Measurements from ENCODE around the gene DDX23.
"Not testable (repeated sequence)": the region's sequence is repeated elsewhere in the genome, so short reads cannot be mapped to it uniquely, and the experiment has no call there.

DDX23 gene

DNA sequence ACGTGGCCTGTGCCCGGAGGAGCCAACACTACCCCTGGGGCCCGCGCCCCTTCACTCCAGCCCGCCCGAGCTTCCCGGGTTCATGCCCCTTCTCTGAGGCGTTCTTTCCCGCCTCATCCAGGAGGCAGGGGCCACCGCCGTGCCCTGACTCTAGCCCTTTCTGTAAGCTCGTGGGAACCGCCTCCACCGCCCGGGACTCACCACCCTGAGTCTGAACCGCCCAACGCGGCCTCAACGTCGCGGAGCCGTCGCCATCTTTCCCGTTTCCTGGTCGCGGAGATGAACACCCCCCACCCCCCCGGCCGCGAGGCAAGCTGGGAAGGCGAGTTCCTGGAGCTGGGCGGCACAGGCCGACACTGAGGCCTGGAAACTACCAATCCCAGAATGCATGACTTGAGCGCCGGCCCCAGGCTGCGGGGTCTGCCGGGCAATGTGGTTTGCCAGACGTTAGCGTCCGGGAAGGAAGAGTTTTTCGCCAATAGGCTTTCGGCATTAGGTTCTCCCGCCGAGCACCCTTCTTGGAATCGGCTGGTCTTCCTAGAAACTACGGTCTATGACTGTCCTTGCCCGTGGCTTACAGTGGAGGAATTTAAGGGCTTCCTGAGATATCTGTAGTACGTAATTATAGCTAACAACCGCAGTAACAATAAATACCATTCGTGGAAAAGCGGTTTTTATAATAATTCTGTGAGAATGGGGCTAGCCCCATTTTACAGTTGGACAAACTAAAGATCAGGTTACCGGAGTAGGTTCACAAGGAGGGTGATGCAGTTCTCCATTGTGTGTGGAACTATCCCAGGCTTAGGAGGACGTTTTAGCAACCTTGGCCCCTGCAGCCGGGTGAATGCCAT is at the start of gene DDX23:
Gene DDX23, minus strand, starts transcription at position 281 of the 851 bp plus-strand sequence. CDS start 6,381 bp downstream, outside the sequence.
- DNase-seq: peak; percentile 98

DNA sequence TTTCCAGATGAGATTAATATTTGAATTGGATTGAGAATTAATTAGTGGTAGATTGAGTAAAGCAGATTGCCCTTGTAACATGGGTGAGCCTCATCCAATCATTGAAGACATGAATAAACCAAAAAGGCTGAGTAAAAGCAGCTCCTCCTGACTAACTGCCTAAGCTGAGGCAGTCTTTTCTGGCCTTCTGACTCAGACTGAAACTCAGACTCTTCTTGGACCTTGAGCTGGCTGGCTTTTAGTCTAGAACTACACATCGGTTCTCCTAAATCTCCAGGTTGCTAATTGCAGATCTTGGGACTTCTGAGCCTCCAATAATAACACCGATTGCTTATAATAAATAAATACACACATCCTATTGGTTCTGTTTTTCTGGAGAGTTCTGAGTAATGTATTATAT is 49.3 kb upstream of the DDX23 start:
- DNase-seq: no peak

DNA sequence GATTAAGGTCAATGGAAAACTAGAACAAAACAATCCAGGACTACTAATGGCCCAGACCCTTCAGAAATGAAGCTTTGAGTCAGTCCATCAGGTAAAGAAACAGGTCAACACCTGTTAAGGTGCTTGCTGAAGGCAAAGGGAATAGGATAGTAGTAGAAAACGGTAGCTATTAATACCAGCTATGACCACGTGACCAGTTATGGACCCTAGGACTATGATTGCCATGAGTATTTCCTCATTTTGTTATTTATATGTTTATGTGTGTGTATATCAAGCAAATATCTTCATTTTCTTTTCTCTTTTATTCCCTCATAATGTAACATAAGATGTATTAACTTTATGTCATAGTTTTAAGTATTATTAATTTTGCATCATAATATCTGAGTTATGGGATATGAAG is 47.7 kb upstream of the DDX23 start:
- DNase-seq: no peak

DNA sequence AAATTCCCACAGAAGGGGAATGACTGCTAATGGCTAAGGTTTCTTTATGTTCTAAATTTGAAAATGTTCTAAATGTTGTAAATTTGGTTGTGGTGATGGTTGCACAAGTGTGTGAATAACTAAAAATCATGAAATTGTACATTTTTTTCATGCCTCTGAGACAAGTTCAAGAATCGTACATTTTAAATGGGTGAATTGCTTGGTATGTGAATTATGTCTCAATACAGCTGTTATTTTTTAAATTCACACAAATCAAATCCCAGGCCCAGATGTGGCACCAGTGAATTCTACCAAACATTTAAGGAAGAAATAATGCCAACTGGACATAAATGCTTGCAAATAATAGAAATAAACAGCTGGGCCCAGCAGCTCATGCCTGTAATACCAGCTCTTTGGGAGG is 42.3 kb upstream of the DDX23 start:
- DNase-seq: no peak

DNA sequence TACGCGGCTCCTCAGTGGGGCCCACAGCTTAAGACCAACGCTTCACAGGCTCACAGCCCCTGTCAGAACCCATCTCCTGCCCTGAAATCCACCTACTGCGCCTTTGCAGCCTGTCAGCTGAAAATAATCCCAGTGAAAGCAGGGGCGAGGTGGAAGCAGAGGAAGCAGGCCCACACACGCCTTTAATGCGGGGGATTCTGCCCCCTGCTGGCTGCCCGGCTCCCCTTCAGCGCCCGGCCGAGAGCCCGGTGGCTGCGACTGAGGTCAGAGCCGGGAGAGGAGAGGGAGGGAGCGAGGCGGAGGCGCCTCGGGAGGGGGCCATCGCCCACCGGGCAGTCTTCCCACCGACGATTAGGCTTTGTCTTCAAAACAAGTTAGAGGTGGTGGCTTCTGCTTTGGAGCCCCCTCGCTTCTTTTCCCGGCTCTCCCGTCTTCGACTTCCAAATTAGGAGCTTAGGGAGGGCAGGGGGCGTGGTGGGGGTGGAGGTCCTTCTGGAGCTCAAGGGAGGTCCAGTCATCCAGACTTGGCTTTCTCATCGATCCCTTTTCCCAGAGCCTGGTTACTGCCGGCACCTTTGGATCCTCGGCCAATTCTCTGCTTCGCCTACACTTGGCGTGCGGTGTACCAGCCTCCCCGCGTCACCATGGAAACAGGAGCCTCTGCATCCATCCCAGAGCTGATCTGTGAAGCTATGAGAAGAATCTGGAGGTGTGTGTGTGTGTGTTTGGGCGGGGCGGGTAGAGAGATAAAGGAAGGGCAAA is 38.9 kb upstream of the DDX23 start:
- peak; percentile 67 for DNase-seq

DNA sequence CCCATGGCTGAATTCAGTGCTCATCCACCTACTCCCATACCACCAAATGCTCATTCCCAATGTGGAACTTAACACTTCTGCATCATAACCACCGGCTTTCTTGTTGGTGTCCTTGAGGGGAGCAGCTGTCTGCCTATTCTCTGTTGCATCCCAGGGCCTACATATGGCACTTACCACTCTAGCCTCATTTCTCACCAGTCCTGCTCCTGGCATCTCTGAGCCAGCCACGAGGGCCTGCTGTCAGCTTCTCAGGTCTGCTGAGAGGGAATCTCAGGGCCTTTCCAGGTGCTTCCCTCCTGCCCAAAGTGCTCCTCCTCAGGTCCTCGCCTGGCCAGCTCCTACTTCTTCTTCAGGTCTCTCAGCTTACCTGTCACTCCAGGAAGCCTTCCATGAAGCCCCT is 37.7 kb upstream of the DDX23 start:
- no peak for DNase-seq

DNA sequence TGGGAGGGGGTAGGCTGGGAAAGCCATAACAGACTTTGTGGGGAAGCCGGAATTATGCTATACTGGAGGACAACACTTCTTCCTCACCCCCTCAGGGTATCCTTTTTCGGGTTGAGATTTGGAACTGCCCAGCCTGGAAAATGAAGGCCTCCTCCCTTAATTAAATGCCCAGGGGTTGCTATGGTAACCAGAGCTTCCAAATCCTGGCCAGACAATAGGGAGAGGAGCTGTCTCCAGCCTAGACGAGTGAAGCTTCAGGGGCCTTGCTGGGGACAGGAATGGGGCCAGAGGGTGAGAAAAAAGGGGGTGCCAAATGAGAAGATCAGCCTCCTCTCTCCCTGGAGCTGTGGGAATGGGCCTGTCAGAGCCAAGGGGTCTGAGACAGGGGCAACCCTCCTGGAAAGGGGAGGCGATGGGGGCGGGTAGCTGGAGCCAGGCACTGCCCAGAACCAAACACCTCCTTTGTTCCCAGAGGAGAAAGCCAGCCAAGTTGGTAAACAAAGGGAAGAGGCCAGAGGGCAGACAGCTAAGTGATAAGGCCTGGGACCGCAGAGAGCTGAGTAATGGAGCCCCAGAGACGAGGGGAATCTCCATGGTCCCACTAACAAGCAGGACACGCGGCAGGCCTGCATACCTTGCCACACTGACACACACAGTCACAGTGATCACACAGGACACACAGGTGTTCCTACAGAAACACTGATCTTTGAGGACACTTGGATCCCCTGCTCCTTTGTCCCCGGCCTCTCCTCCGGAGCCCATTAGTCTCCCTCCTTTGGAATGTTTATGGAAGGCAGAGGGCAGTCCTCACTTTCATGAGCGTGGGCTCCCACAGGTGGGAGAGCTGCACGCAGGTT is 31.6 kb upstream of the DDX23 start:
- no peak for DNase-seq

- DNase-seq: no peak
These were observed 31.0 kb upstream of the DDX23 start for GRCh38 chr12:48882972-48883304.

- DNase-seq: peak; percentile 59
These were observed 30.3 kb upstream of the DDX23 start for GRCh38 chr12:48882315-48882687.

DNA sequence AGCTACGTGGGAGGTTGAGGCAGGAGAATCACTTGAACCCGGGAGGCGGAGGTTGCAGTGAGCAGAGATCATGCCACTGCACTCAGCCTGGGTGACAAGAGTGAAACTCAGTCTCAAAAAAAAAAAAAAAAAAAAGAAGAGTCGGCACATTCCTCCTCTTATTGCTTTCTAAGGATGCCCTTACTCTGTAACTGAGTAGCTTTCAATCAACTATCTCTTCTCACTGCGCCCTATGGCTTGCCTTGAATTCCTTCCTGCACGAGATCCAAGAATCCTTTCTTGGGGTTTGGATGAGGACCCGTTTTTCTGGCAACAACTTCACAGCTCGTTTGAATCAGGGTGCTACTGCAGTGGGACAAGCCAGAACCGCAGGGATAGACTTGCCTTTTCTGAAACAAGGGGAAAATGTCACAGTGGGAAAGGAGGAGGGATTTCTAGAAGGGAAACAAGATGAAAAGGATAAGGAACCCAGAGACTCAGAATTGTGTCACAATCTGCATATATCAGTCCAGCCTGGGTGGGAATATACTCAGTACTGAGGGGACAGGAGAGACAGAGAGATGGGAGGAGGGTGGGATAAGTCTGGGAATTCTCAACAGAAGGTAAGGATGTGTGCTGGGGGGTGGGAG is 29.8 kb upstream of the DDX23 start:
- DNase-seq: no peak

GRCh38 chr12:48880647-48881046 is 28.7 kb upstream of the DDX23 start:
- DNase-seq: no peak

DNA sequence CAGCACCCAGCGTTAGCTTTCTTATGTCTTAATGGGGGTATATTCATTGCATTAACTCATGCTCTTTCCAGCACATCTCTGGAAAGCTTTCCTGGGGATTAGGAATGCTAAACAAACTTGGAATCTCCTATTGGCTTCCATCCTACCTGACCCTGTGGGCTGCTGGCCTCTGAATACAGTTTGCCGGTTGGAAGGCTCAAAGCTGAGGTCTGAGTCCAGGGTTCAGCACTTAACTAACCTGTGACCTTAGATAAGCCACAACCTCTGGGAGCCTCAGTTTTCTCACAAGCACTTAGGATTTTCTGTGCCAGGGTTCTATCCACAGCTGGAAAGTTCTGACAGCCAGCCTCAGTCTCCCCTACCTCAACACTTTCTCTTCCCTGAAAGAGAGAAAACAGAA is 26.6 kb upstream of the DDX23 start:
- DNase-seq: no peak

DNA sequence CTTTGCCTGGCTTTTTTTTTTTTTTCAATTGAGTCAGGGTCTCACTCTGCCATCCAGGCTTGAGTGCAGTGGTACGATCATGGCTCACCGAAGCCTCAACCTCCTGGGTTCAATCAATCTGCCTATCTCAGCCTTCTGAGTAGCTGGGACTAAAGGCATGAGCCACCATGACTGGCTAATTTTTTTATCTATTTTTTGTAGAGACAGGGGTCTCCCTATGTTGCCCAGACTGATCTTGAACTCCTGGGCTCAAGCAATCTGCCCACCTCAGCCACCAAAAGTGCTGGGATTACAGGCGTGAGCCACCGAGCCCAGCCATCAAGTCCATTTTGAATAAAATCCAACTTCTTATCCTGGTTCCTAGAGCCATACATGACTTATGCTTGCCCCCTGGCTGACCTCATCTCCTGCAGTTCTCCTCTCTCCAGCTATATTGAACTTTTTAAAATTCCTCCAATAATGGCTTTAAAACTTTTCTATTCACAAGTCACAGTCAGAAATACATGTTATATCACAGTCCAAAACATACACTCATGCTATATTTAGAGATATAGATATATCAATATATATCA is 24.1 kb upstream of the DDX23 start:
- no peak for DNase-seq

DNA sequence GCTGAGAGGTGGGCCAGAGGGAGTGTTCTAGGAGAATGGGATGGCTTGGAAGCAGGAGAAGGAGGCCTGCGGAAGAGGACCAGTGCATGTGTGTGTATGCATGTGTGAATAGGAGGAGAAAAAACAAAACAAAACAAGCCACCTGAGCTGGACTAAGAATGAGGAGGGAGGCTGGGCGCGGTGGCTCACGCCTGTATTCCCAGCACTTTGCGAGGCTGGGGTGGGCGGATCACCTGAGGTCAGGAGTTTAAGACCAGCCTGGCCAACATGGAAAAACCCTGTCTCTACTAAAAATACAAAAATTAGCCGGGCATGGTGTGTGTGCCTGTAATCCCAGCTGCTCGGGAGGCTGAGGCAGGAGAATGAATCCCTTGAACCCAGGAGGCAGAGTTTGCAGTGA is 21.6 kb upstream of the DDX23 start:
- DNase-seq: not testable (repeated sequence)

DNA sequence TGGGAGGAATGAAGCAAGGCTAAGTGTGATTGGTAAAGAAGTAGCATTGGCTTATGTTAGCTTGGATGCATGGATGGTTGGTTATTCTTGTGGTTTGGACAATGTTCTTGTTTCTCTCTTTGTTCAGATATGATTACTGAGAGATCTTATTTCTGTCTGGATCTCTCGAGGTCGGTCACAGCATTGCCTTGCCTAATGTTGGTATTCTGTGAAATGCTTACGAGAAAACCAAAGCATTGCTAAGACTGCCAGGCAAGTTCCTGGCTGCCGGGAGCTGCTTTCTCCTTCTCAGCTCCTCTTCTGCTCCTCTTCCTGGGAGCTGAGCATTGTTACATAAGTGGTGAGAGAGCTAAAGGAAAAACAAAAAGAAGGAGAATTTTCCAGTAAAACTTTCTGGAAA is 21.1 kb upstream of the DDX23 start:
- DNase-seq: no peak

DNA sequence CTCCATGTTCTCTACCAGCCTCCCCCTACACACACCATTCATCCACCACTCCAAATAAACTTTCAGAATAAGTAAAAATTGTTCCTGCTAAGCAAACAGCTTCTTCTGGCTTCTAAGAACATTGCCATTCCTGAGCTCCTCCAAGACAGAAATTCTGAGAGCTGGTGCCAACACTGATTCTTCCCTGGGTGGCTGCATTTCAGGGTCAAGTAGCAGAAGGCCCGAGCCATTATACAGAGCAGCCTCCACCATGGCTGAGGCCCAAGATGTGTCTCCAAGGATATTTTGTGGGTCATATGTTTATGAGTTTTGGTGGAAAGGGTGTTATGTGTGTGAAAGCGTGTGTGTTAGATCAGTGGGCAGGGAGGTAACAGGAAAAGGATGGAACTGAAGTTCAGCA is 17.2 kb upstream of the DDX23 start:
- DNase-seq: no peak

DNA sequence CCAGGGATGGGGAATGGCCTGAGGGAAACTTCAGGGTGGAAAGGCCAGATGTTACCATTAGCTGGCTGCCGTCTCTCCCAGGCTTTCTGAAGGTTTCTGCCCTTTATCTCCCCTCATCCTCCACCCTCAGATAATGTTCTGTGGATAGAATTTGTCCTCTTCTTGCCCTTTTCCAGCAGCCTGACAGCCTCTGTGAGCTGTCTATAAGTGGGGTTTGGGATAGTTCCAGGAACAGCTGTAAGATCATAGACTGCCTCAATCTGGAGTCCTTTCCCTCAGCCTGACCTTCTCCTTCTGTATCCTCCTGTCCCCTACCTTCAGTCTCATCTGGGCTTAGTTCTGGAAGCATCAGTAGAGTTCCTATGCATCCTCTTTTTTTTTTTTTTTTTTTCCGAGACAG is 16.5 kb upstream of the DDX23 start:
- no peak for DNase-seq

- DNase-seq: no peak
These were observed 14.2 kb upstream of the DDX23 start for GRCh38 chr12:48866052-48866711.

GRCh38 chr12:48865281-48866051 is 13.5 kb upstream of the DDX23 start, which contains the start of gene RND1:
Gene RND1 (minus strand): TSS chr12:48865870. CDS start chr12:48865767, 103 bp downstream.
- DNase-seq: peak; percentile 96

GRCh38 chr12:48863291-48863690 is 11.3 kb upstream of the DDX23 start:
- no peak for DNase-seq

GRCh38 chr12:48862760-48863159 is 10.8 kb upstream of the DDX23 start:
- no peak for DNase-seq
